ENCODE measurements around the gene RPP40. TPM values are rescaled to one million over a fixed set of nuclear protein-coding genes. Genes with fewer than 3 reads are reported as not detected.

Gene RPP40
- polyA plus RNA-seq, 1 donor (not counting 4 experiments of a cell fraction or from before 2014, with no cell fraction given), result 12.4 TPM

- H3K4me1 ChIP-seq (ENCODE audit: control insufficient read depth, extremely low read depth, insufficient read depth, low read length), result no peaks in the 10 kb centered on the region
- no peaks in the 10 kb centered on the region for H4K20me1 ChIP-seq (ENCODE audit: control insufficient read depth, extremely low read depth, insufficient read depth, low read length)
- no peak overlapping the region for H2AFZ ChIP-seq (ENCODE audit: control insufficient read depth, low read length)
- H3K9me1 ChIP-seq (ENCODE audit: control insufficient read depth, extremely low read depth, insufficient read depth, low read length), result no peaks in the 10 kb centered on the region
- no peaks in the 10 kb centered on the region for H3K9me3 ChIP-seq (ENCODE audit: control insufficient read depth, low read depth, low read length)
- no peak overlapping the region for H3K4me2 ChIP-seq (ENCODE audit: control insufficient read depth, extremely low read depth, insufficient read depth, low read depth, low read length)
- no peak overlapping the region for H3K4me3 ChIP-seq (ENCODE audit: control insufficient read depth in 2 of 3, extremely low read depth in 1 of 3, insufficient read depth in 2 of 3, low read depth in 1 of 3, low read length in 3 of 3)
- DNase-seq (ENCODE audit: low read depth, low spot score) (no peak), FAIRE-seq (no peak)
- TF ChIP-seq EZH2 (IDR thresholded peaks at IDR 0.05; ENCODE audit: low read length) (no peak), CTCF (optimal IDR thresholded peaks at IDR 0.05 in 1 of 3, IDR thresholded peaks at IDR 0.05 in 1 of 3, conservative IDR thresholded peaks at IDR 0.05 in 1 of 3; ENCODE audit: extremely low read depth in 1 of 3, insufficient read depth in 2 of 3, low read length in 3 of 3) (no peak)
- dilution Hi-C loops (cut with MboI; ENCODE audit: extremely low pct_ligation_motif_present, low sequenced_read_pairs), result no loop called here
- H3K79me2 ChIP-seq (ENCODE audit: control insufficient read depth, insufficient read depth, low read length), result no peaks in the 10 kb centered on the region
- H3K36me3 ChIP-seq (ENCODE audit: control insufficient read depth in 2 of 2, extremely low read depth in 1 of 2, insufficient read depth in 2 of 2, low read length in 2 of 2), result peaks cover 8 to 11% of the 10 kb centered on the region in 2 experiments
- no peak overlapping the region for H3K27ac ChIP-seq (ENCODE audit: control insufficient read depth, insufficient read depth, low read length)
- H3K27me3 ChIP-seq (ENCODE audit: control insufficient read depth, extremely low read depth, insufficient read depth, low read length), result no peaks in the 10 kb centered on the region
- no peak overlapping the region for H3K9ac ChIP-seq (ENCODE audit: control insufficient read depth, extremely low read depth, insufficient read depth, low read length)
Observed at GRCh38 chr6:4956625-4957024, 47.2 kb downstream of the RPP40 start.

GRCh38 chr6:4953440-4953839, 50.4 kb downstream of the RPP40 start:
- dilution Hi-C loops (cut with MboI; ENCODE audit: extremely low pct_ligation_motif_present, low sequenced_read_pairs), result no loop called here
- Histone ChIP-seq H3K36me3 (ENCODE audit: control insufficient read depth in 2 of 2, extremely low read depth in 1 of 2, insufficient read depth in 2 of 2, low read length in 2 of 2) (peaks cover 13 to 15% of the 10 kb centered on the region in 2 experiments), H3K79me2 (ENCODE audit: control insufficient read depth, insufficient read depth, low read length) (no peaks in the 10 kb centered on the region), H3K9ac (ENCODE audit: control insufficient read depth, extremely low read depth, insufficient read depth, low read length) (no peak overlapping the region), H3K27ac (ENCODE audit: control insufficient read depth, insufficient read depth, low read length) (no peak overlapping the region), H3K9me3 (ENCODE audit: control insufficient read depth, low read depth, low read length) (no peaks in the 10 kb centered on the region), H3K4me1 (ENCODE audit: control insufficient read depth, extremely low read depth, insufficient read depth, low read length) (peaks cover 1% of the 10 kb centered on the region), H3K27me3 (ENCODE audit: control insufficient read depth, extremely low read depth, insufficient read depth, low read length) (no peaks in the 10 kb centered on the region), H3K9me1 (ENCODE audit: control insufficient read depth, extremely low read depth, insufficient read depth, low read length) (no peaks in the 10 kb centered on the region), H4K20me1 (ENCODE audit: control insufficient read depth, extremely low read depth, insufficient read depth, low read length) (no peaks in the 10 kb centered on the region), H3K4me2 (ENCODE audit: control insufficient read depth, extremely low read depth, insufficient read depth, low read depth, low read length) (no peak overlapping the region), H3K4me3 (ENCODE audit: control insufficient read depth in 2 of 3, extremely low read depth in 1 of 3, insufficient read depth in 2 of 3, low read depth in 1 of 3, low read length in 3 of 3) (no peak overlapping the region), H2AFZ (ENCODE audit: control insufficient read depth, low read length) (no peak overlapping the region)
- no peak for TF ChIP-seq EZH2 (IDR thresholded peaks at IDR 0.05; ENCODE audit: low read length)
- TF ChIP-seq CTCF (optimal IDR thresholded peaks at IDR 0.05 in 1 of 3, IDR thresholded peaks at IDR 0.05 in 1 of 3, conservative IDR thresholded peaks at IDR 0.05 in 1 of 3; ENCODE audit: extremely low read depth in 1 of 3, insufficient read depth in 2 of 3, low read length in 3 of 3), result no peak
- DNase-seq (ENCODE audit: low read depth, low spot score) (no peak), FAIRE-seq (no peak)
